Islet precursor cell (in vitro differentiated cells): ENCODE measurements around the gene ACP2.
"Not testable (repeated sequence)": the region's sequence is repeated elsewhere in the genome, so short reads cannot be mapped to it uniquely, and the experiment has no call there.

Experiments used
- DNase-seq: peaks from one replicate; pipeline ENCODE4 v3.0.0-alpha.2; 2018

The ACP2 gene

GRCh38 chr11:47198161-47198560, 50.5 kb downstream of the ACP2 start:
- DNase-seq = not testable (repeated sequence)

- peak; percentile 82 for DNase-seq
These were observed 56.5 kb downstream of the ACP2 start for GRCh38 chr11:47192111-47192510.

GRCh38 chr11:47191137-47191536, 57.5 kb downstream of the ACP2 start:
- not testable (repeated sequence) for DNase-seq
